Hypothalamus (tissue), 51 donors: ENCODE results near the gene CDKAL1.
"Not testable (repeated sequence)": the region's sequence is repeated elsewhere in the genome, so short reads cannot be mapped to it uniquely, and the experiment has no call there.

Experiments
- DNase-seq, 51 donors: peaks; one replicate each; lab custom pipeline; 2025; lab: John Stamatoyannopoulos, UW

Gene CDKAL1

DNA sequence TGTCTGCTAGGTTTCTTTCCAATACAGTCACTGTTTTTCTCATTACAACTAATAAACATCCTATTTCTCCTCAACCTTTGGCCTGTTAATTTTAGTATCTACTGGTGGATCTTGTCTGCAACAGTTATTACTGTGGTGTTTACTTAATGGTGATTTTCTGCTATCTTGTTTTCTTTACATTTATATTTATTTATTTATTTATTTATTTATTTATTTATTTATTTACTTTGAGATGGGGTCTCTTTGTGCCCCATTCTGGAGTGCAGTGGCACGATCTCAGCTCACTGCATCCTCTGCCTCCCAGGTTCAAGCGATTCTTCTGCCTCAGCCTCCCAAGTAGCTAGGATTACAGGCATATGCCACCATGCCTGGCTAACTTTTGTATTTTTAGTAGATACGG is 15.1 kb downstream of the CDKAL1 start:
- DNase-seq, result not testable (repeated sequence)

- DNase-seq, result no peak
These were observed 20.1 kb downstream of the CDKAL1 start for GRCh38 chr6:20554326-20554725.

DNA sequence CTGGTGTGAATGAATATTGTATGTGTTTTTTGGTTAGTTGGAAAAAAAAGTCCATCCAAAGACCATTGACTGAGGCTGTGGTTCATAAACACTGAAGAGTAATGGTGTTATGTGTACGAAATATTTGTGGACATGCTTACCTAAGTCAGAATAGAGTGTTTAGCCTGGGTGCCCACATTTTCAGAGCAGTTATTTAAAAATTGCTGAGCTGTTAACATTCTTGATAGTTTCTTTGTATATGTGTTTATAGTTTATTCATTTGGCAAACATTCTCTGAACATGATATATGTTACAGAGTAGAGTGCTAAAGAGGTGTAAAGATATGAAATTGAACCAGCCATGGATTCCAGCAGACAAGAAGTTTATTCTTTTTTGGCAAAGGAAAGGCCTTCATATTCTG is 20.6 kb downstream of the CDKAL1 start:
- no peak for DNase-seq

DNA sequence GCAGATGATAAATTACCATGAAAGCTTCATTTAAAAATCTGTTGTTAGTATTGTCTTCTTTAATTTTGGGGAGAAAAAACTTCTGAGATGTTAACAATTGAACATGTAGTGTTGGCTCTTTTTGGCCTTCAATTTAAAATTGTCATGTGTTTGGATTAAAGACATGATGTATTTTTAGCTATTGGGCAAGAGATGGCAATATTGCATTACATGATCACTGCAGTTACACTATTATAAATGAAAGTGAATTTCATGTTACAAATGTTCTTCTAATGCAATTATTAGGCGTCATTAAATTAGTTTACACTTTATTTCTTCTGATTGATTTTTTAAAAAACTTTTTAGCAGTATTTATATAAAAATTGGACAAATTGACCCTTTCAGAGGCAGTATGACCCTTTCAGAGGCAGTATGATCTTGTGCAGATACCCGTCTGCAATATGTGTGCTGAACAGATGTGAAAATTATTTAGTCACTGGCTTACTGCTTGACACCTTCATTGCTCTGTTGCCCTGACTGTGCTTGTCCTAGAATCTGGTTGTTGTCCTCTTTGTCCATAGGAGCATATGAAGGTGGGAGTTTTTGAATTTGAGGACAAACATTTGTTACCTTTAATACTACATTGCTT is 25.8 kb downstream of the CDKAL1 start:
- DNase-seq, result no peak

DNA sequence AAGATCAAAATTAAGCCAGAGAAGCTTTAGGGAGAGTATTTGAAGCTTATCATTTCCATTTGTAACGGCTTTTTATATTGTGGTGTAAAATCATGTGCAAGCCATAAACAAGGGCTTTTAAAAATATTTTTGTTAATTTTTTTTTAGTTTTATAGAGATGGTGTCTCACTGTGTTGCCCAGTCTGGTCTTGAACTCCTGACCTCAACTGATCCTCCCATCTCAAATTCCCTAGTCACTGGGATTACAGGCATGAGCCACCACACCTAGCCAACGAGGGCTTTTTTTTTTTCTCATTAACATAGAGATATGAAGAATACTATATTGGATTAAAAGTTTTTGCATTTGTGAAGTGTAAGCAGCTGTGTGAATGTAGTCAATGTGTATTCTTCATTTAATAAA is 29.1 kb downstream of the CDKAL1 start:
- no peak for DNase-seq

GRCh38 chr6:20564269-20564668 is 30.0 kb downstream of the CDKAL1 start:
- no peak for DNase-seq

GRCh38 chr6:20564777-20565176 is 30.5 kb downstream of the CDKAL1 start:
- no peak for DNase-seq

DNA sequence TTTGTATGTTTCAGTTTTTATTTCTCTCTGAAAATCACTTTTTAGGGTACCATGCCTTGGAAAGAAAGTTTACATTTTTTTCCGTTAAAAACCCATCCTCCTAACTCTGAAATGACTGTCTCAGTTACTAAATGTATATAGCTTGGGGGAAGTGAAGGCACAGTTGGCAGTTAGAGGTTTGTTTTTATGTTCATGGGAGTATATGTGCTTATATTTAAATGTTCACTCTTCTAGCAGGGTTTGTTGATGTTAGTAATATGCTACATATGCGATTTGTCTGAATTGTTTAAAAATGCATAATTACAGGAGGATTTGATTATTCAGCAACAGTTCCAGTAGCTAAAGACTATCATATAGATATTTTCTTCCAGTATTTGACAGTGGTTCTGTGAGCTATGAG is 31.1 kb downstream of the CDKAL1 start:
- no peak for DNase-seq

DNA sequence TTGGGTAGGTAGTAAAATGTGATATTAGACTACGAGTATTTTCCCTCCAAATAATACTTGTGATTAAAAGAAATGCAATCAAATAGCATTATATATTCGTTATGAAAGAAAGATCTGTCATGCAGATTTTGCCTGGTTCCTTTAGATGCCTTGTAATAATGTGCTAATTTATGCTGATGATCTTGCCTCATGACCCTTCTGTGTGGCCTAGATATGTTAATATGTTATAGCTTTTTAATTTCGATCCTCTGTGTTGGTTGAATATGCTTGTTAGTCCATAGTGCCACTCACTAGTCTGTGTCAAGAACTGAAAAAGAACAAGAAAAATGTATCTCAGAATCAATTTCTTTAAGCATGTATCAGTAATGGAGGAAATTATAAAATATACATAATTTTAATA is 31.9 kb downstream of the CDKAL1 start:
- no peak for DNase-seq

GRCh38 chr6:20569000-20569610 is 34.8 kb downstream of the CDKAL1 start:
- no peak for DNase-seq

DNA sequence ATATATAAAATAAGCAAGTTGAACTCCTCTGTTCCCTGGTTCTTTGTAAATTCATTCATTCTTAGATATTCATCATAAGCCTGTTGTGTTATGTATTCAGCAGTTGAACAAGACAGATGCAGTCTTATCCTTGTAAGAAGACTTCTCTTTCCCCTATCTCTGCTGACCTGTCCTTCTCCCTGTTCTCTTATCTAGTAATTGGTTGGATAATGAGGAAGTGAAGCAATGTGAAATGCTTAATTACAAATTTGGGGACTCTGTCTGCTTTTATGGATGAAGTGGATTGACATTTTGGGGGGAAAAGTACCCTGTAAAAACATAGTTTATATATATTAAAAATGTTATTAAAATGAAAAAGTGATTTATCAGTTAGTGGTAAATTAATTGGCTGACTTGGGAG is 37.0 kb downstream of the CDKAL1 start:
- no peak for DNase-seq

- DNase-seq, result no peak
These were observed 38.0 kb downstream of the CDKAL1 start for GRCh38 chr6:20572288-20572687.

DNA sequence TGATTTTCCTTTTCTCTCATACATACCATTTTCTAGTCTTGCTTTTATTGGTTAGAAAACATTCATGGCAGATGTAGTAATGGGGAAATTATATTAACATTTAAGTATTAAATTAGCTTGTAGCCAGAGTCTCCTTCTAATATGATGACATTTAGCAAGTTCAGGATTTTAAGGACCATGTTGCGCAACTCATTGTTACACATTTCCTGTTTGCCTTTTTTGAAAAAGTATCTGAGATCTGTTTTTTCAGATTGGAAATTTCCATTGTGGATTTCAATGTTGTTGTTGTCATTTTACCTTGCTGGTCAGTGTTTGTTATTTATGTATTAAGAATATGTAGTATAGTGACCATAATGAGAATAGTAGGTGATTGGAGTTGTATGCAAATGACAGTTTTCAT is 38.7 kb downstream of the CDKAL1 start:
- no peak for DNase-seq

DNA sequence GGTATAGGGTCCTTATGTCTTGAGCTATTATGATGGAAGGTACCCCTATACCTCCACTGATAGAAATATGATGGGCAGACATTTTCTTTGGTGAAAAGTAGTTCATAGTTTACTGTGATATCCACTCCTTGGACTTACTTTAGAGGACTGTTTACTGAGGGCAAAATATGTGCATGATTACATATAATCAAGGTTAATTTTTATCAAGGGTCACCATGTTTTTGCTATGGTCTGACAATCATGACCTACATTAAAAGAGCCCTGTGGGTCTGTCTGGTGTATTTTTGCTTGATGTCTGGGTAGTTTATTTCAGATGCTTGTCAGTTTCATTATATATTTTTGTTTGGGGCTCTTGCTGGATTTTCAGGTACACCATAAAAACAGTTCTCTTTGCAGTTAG is 40.1 kb downstream of the CDKAL1 start:
- DNase-seq, result no peak

- DNase-seq, result no peak
These were observed 40.9 kb downstream of the CDKAL1 start for GRCh38 chr6:20575125-20575524.

GRCh38 chr6:20575704-20576451 is 41.6 kb downstream of the CDKAL1 start:
- DNase-seq, result no peak

- no peak for DNase-seq
These were observed 43.0 kb downstream of the CDKAL1 start for GRCh38 chr6:20577173-20577688.

GRCh38 chr6:20581070-20581469 is 46.8 kb downstream of the CDKAL1 start:
- DNase-seq, result no peak

GRCh38 chr6:20582586-20583443 is 48.6 kb downstream of the CDKAL1 start:
- no peak for DNase-seq

DNA sequence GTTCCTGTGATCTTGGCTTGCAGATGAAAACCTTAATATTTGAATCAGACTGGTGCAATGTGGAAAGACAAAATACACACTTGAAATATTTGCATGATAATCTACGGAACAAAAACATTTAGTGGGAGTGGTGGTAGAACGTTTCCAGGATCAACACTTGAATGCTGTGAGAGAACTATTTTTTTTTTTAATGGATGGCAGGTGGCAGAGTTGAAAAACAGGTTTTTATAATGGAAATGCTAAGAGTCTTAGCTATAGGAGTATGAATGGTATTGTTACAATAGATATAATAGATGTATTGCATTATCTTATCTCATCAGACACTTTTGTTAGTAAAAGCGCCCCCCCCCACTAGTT is 49.2 kb downstream of the CDKAL1 start:
- DNase-seq, result no peak

DNA sequence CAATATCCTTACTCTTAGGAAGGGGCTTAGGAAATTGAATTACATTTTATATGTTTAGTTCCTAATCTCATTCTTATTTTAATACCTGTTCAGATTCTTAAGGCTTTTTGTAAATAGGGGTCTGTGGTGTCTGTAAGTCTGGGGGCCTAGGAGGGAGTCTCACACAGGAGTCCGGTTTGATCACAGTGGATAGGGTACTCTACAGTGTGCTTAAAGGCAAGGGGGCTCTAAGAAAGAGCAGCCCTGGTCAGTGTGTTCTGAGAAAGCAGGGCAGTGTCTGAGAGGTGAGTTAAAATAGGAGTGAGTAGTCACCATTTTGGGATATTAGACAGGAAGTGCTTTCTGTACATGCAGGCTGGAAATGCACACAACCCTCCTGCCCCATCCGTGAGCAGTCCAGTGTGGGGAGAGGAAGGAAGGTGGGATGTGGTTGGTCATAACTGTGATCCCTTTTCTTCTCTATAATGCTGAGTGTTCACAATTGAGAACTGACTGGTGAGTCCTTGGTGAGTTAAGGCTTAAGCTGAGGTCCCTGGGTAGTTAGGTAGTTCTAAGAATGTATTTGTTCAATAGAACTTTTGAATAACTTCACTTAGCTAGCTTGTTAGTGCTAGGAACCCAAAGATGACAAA is 50.0 kb downstream of the CDKAL1 start:
- DNase-seq, result no peak
